ENCODE results near the gene CUEDC1.

Gene CUEDC1

GRCh38 chr17:57877803-57878377 is 77.3 kb downstream of the CUEDC1 start:
- Histone ChIP-seq H3K18ac (ENCODE audit: low read length) (no peak overlapping the region), H3K9ac (ENCODE audit: low read depth, low read length, poor library complexity) (no peak overlapping the region), H3K4me3 (ENCODE audit: low read length in 2 of 2) (no peak overlapping the region), H2BK5ac (ENCODE audit: low read length) (no peak overlapping the region), H3K4me1 (ENCODE audit: control insufficient read depth in 2 of 2, insufficient read depth in 1 of 2, low read depth in 1 of 2, low read length in 2 of 2) (peaks cover 33 to 46% of the 10 kb centered on the region in 2 donors), H2BK120ac (ENCODE audit: low read depth, low read length) (no peak overlapping the region), H3K9me3 (replicated peaks in 1 of 2; ENCODE audit: control insufficient read depth in 2 of 2, insufficient read depth in 1 of 2, low read depth in 1 of 2, low read length in 2 of 2) (peaks cover 2 to 7% of the 10 kb centered on the region in 2 donors), H3K79me1 (ENCODE audit: low read depth, low read length) (peaks cover 4% of the 10 kb centered on the region), H2AFZ (ENCODE audit: low read length) (no peak overlapping the region), H3K36me3 (replicated peaks in 1 of 2; ENCODE audit: control insufficient read depth in 2 of 2, insufficient read depth in 2 of 2, low read length in 2 of 2) (peaks cover 16 to 82% of the 10 kb centered on the region in 2 donors), H3K23ac (ENCODE audit: low read depth, low read length, poor library complexity) (no peak overlapping the region), H3K14ac (ENCODE audit: low read length) (no peak overlapping the region), H3K27me3 (ENCODE audit: control insufficient read depth in 3 of 3, insufficient read depth in 3 of 3, low read depth in 1 of 3, low read length in 3 of 3) (no peaks in the 10 kb centered on the region), H4K8ac (ENCODE audit: low read depth, low read length) (no peak overlapping the region), H4K91ac (ENCODE audit: low read depth, low read length, poor library complexity) (no peak overlapping the region), H2BK12ac (ENCODE audit: low read length) (no peak overlapping the region), H3K27ac (replicated peaks; ENCODE audit: low read length) (no peak overlapping the region), H3K4me2 (ENCODE audit: insufficient read depth, low read length, poor library complexity, severe bottlenecking) (no peak overlapping the region), H2BK15ac (ENCODE audit: low read length) (no peak overlapping the region), H2AK5ac (ENCODE audit: low read depth, low read length) (no peak overlapping the region), H3K4ac (ENCODE audit: low read length) (no peak overlapping the region)
- DNase-seq (ENCODE audit: low spot score) = no peak
- no CpG with 5 or more reads among the region's 9 CpGs for WGBS, 2 donors (ENCODE audit: extremely low coverage in 2 of 2, insufficient read length in 2 of 2, insufficient replicate concordance in 1 of 2)

- Histone ChIP-seq H4K91ac (ENCODE audit: low read depth, low read length, poor library complexity) (no peak overlapping the region), H2BK120ac (ENCODE audit: low read depth, low read length) (no peak overlapping the region), H3K23ac (ENCODE audit: low read depth, low read length, poor library complexity) (no peak overlapping the region), H3K27ac (replicated peaks; ENCODE audit: low read length) (no peak overlapping the region), H3K9ac (ENCODE audit: low read depth, low read length, poor library complexity) (no peak overlapping the region), H3K4me2 (ENCODE audit: insufficient read depth, low read length, poor library complexity, severe bottlenecking) (no peak overlapping the region), H3K14ac (ENCODE audit: low read length) (no peak overlapping the region), H3K4me1 (ENCODE audit: control insufficient read depth in 2 of 2, insufficient read depth in 1 of 2, low read depth in 1 of 2, low read length in 2 of 2) (peaks cover 34 to 44% of the 10 kb centered on the region in 2 donors), H2AK5ac (ENCODE audit: low read depth, low read length) (peak overlapping the region; percentile 29), H2BK5ac (ENCODE audit: low read length) (no peak overlapping the region), H3K9me3 (replicated peaks in 1 of 2; ENCODE audit: control insufficient read depth in 2 of 2, insufficient read depth in 1 of 2, low read depth in 1 of 2, low read length in 2 of 2) (no peaks in the 10 kb centered on the region), H3K4ac (ENCODE audit: low read length) (no peak overlapping the region), H3K79me1 (ENCODE audit: low read depth, low read length) (peaks cover 4% of the 10 kb centered on the region), H4K8ac (ENCODE audit: low read depth, low read length) (no peak overlapping the region), H3K18ac (ENCODE audit: low read length) (no peak overlapping the region), H3K27me3 (ENCODE audit: control insufficient read depth in 3 of 3, insufficient read depth in 3 of 3, low read depth in 1 of 3, low read length in 3 of 3) (no peaks in the 10 kb centered on the region), H2BK12ac (ENCODE audit: low read length) (no peak overlapping the region), H2AFZ (ENCODE audit: low read length) (no peak overlapping the region), H3K36me3 (replicated peaks in 1 of 2; ENCODE audit: control insufficient read depth in 2 of 2, insufficient read depth in 2 of 2, low read length in 2 of 2) (peaks cover 18 to 83% of the 10 kb centered on the region in 2 donors), H3K4me3 (ENCODE audit: low read length in 2 of 2) (no peak overlapping the region), H2BK15ac (ENCODE audit: low read length) (no peak overlapping the region)
- no CpG with 5 or more reads among the region's 2 CpGs for WGBS, 2 donors (ENCODE audit: extremely low coverage in 2 of 2, insufficient read length in 2 of 2, insufficient replicate concordance in 1 of 2)
- no peak for DNase-seq (ENCODE audit: low spot score)
Measured at GRCh38 chr17:57876866-57877237, 78.4 kb downstream of the CUEDC1 start.

GRCh38 chr17:57876023-57876865 is 79.0 kb downstream of the CUEDC1 start:
- Histone ChIP-seq H3K9ac (ENCODE audit: low read depth, low read length, poor library complexity) (no peak overlapping the region), H3K9me3 (replicated peaks in 1 of 2; ENCODE audit: control insufficient read depth in 2 of 2, insufficient read depth in 1 of 2, low read depth in 1 of 2, low read length in 2 of 2) (no peaks in the 10 kb centered on the region), H2AFZ (ENCODE audit: low read length) (no peak overlapping the region), H3K4me1 (ENCODE audit: control insufficient read depth in 2 of 2, insufficient read depth in 1 of 2, low read depth in 1 of 2, low read length in 2 of 2) (peaks cover 35 to 39% of the 10 kb centered on the region in 2 donors), H2BK15ac (ENCODE audit: low read length) (peak overlapping the region; percentile 46), H3K18ac (ENCODE audit: low read length) (peak overlapping the region; percentile 76), H2BK120ac (ENCODE audit: low read depth, low read length) (no peak overlapping the region), H3K4ac (ENCODE audit: low read length) (no peak overlapping the region), H3K4me3 (ENCODE audit: low read length in 2 of 2) (no peak overlapping the region), H3K36me3 (replicated peaks in 1 of 2; ENCODE audit: control insufficient read depth in 2 of 2, insufficient read depth in 2 of 2, low read length in 2 of 2) (peaks cover 19 to 83% of the 10 kb centered on the region in 2 donors), H4K91ac (ENCODE audit: low read depth, low read length, poor library complexity) (peak overlapping the region; percentile 93), H3K14ac (ENCODE audit: low read length) (peak overlapping the region; percentile 56), H3K27ac (replicated peaks; ENCODE audit: low read length) (no peak overlapping the region), H2AK5ac (ENCODE audit: low read depth, low read length) (peak overlapping the region; percentile 6), H4K8ac (ENCODE audit: low read depth, low read length) (no peak overlapping the region), H3K4me2 (ENCODE audit: insufficient read depth, low read length, poor library complexity, severe bottlenecking) (no peak overlapping the region), H3K23ac (ENCODE audit: low read depth, low read length, poor library complexity) (peak overlapping the region; percentile 49), H2BK12ac (ENCODE audit: low read length) (peak overlapping the region; percentile 91), H3K79me1 (ENCODE audit: low read depth, low read length) (peaks cover 4% of the 10 kb centered on the region), H3K27me3 (ENCODE audit: control insufficient read depth in 3 of 3, insufficient read depth in 3 of 3, low read depth in 1 of 3, low read length in 3 of 3) (no peaks in the 10 kb centered on the region), H2BK5ac (ENCODE audit: low read length) (peak overlapping the region; percentile 66)
- no peak for DNase-seq (ENCODE audit: low spot score)
- WGBS, 2 donors (ENCODE audit: extremely low coverage in 2 of 2, insufficient read length in 2 of 2, insufficient replicate concordance in 1 of 2) = no CpG with 5 or more reads among the region's 15 CpGs

GRCh38 chr17:57875290-57876022 is 79.8 kb downstream of the CUEDC1 start:
- no peak overlapping the region for H4K91ac ChIP-seq (ENCODE audit: low read depth, low read length, poor library complexity)
- peak overlapping the region; percentile 75 for H3K27ac ChIP-seq (replicated peaks; ENCODE audit: low read length)
- H3K14ac ChIP-seq (ENCODE audit: low read length) = no peak overlapping the region
- H3K27me3 ChIP-seq (ENCODE audit: control insufficient read depth in 3 of 3, insufficient read depth in 3 of 3, low read depth in 1 of 3, low read length in 3 of 3) = no peaks in the 10 kb centered on the region
- H4K8ac ChIP-seq (ENCODE audit: low read depth, low read length) = peak overlapping the region; percentile 20
- peaks cover 4% of the 10 kb centered on the region for H3K79me1 ChIP-seq (ENCODE audit: low read depth, low read length)
- H3K4me1 ChIP-seq (ENCODE audit: control insufficient read depth in 2 of 2, insufficient read depth in 1 of 2, low read depth in 1 of 2, low read length in 2 of 2) = peaks cover 31 to 39% of the 10 kb centered on the region in 2 donors
- DNase-seq (ENCODE audit: low spot score) = peak; percentile 56
- H3K4me2 ChIP-seq (ENCODE audit: insufficient read depth, low read length, poor library complexity, severe bottlenecking) = peak overlapping the region; percentile 34
- WGBS, 2 donors (ENCODE audit: extremely low coverage in 2 of 2, insufficient read length in 2 of 2, insufficient replicate concordance in 1 of 2) = no CpG with 5 or more reads among the region's 10 CpGs
- peak overlapping the region; percentile 24 for H2BK12ac ChIP-seq (ENCODE audit: low read length)
- no peak overlapping the region for H3K4me3 ChIP-seq (ENCODE audit: low read length in 2 of 2)
- no peak overlapping the region for H3K9ac ChIP-seq (ENCODE audit: low read depth, low read length, poor library complexity)
- peak overlapping the region; percentile 66 for H2BK5ac ChIP-seq (ENCODE audit: low read length)
- peak overlapping the region; percentile 72 for H2AK5ac ChIP-seq (ENCODE audit: low read depth, low read length)
- H3K23ac ChIP-seq (ENCODE audit: low read depth, low read length, poor library complexity) = no peak overlapping the region
- H2BK15ac ChIP-seq (ENCODE audit: low read length) = peak overlapping the region; percentile 5
- H3K9me3 ChIP-seq (replicated peaks in 1 of 2; ENCODE audit: control insufficient read depth in 2 of 2, insufficient read depth in 1 of 2, low read depth in 1 of 2, low read length in 2 of 2) = no peaks in the 10 kb centered on the region
- H3K4ac ChIP-seq (ENCODE audit: low read length) = no peak overlapping the region
- peaks cover 17 to 84% of the 10 kb centered on the region in 2 donors for H3K36me3 ChIP-seq (replicated peaks in 1 of 2; ENCODE audit: control insufficient read depth in 2 of 2, insufficient read depth in 2 of 2, low read length in 2 of 2)
- H3K18ac ChIP-seq (ENCODE audit: low read length) = peak overlapping the region; percentile 88
- no peak overlapping the region for H2AFZ ChIP-seq (ENCODE audit: low read length)
- no peak overlapping the region for H2BK120ac ChIP-seq (ENCODE audit: low read depth, low read length)
